ENCODE data around the gene LSM2. TPM values are rescaled to one million over a fixed set of nuclear protein-coding genes. Genes with fewer than 3 reads are reported as not detected.
"Not testable (repeated sequence)": the region's sequence is repeated elsewhere in the genome, so short reads cannot be mapped to it uniquely, and the experiment has no call there.

LSM2 gene
- polyA plus RNA-seq (2013, experiment 1 of 2) = 235 TPM
- polyA plus RNA-seq (2013, experiment 2 of 2) = 233 TPM

DNA sequence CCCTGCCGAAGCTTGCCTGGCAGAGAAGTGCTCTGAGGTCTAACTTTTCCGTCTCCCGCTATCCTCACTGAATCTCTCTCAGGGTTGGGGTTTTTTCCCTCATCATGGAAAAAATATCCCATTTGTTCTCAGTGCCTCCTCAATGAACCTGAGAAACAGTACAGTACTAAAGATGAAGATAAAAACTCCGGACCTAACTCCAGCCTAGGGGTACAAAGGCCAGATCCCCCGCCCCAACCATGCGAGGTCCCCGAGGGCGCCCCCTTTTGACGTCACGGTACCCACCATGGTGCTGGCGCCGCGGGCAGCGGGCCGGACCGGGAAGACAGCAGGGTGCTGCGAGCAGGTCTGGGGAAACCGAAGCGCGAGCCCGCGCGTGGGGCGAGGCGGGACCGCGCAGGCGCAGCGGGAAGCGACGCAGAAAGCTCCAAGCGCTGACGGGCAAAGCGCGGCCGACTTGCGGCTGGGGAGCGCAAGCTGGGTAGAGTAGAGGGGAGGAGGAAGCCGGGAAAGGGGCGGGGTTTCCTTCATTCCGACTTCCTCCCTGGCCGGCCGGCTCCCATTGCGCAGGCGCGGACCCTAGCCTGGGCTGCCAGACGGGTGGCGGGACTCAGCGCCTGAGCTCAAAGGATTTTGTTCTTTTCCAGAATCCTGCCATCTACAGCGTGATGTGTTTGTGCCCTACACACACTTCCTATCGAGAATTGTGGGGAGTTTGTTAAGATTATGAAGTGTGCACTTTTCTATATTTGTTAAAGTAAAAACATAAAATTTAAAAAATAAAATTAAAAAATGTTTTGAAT is at the start of gene LSM2:
Gene LSM2, minus strand, starts transcription at position 497 of the 803 bp plus-strand sequence. Its CDS starts 209 bp downstream, at position 288.
- H2BK5ac ChIP-seq (ENCODE audit: low read length) = no peak within 1 kb of the TSS
- H3K4ac ChIP-seq (ENCODE audit: low read length) = no peak within 1 kb of the TSS
- peaks cover 2% of the 10 kb centered on the region in 2 donors for H3K4me1 ChIP-seq (ENCODE audit: control insufficient read depth in 2 of 2, insufficient read depth in 1 of 2, low read depth in 1 of 2, low read length in 2 of 2)
- H3K4me3 ChIP-seq (ENCODE audit: low read length in 2 of 2) = peak within 1 kb of the TSS; percentile 76 to 100
- H3K14ac ChIP-seq (ENCODE audit: low read length) = peak within 1 kb of the TSS; percentile 39
- H3K9ac ChIP-seq (ENCODE audit: low read depth, low read length, poor library complexity) = peak within 1 kb of the TSS; percentile 98
- H4K91ac ChIP-seq (ENCODE audit: low read depth, low read length, poor library complexity) = no peak within 1 kb of the TSS
- H2BK12ac ChIP-seq (ENCODE audit: low read length) = no peak within 1 kb of the TSS
- DNase-seq (ENCODE audit: low spot score) = peak; percentile 98
- no peak within 1 kb of the TSS for H2BK15ac ChIP-seq (ENCODE audit: low read length)
- H2AK5ac ChIP-seq (ENCODE audit: low read depth, low read length) = no peak within 1 kb of the TSS
- H4K8ac ChIP-seq (ENCODE audit: low read depth, low read length) = no peak within 1 kb of the TSS
- H3K23ac ChIP-seq (ENCODE audit: low read depth, low read length, poor library complexity) = peak within 1 kb of the TSS; percentile 97
- H2AFZ ChIP-seq (ENCODE audit: low read length) = peak within 1 kb of the TSS; percentile 98
- H3K27me3 ChIP-seq (ENCODE audit: control insufficient read depth in 3 of 3, insufficient read depth in 3 of 3, low read depth in 1 of 3, low read length in 3 of 3) = no peaks in the 10 kb centered on the region
- peaks cover 3 to 32% of the 10 kb centered on the region in 2 donors for H3K36me3 ChIP-seq (replicated peaks in 1 of 2; ENCODE audit: control insufficient read depth in 2 of 2, insufficient read depth in 2 of 2, low read length in 2 of 2)
- no peaks in the 10 kb centered on the region for H3K9me3 ChIP-seq (replicated peaks in 1 of 2; ENCODE audit: control insufficient read depth in 2 of 2, insufficient read depth in 1 of 2, low read depth in 1 of 2, low read length in 2 of 2)
- H3K79me1 ChIP-seq (ENCODE audit: low read depth, low read length) = peaks cover 2% of the 10 kb centered on the region
- peak within 1 kb of the TSS; percentile 99 for H3K18ac ChIP-seq (ENCODE audit: low read length)
- no peak within 1 kb of the TSS for H2BK120ac ChIP-seq (ENCODE audit: low read depth, low read length)
- peak within 1 kb of the TSS; percentile 74 for H3K4me2 ChIP-seq (ENCODE audit: insufficient read depth, low read length, poor library complexity, severe bottlenecking)
- H3K27ac ChIP-seq (replicated peaks; ENCODE audit: low read length) = peak within 1 kb of the TSS; percentile 96
- no CpG with 5 or more reads among the region's 51 CpGs for WGBS, 2 donors (ENCODE audit: extremely low coverage in 2 of 2, insufficient read length in 2 of 2, insufficient replicate concordance in 1 of 2)

DNA sequence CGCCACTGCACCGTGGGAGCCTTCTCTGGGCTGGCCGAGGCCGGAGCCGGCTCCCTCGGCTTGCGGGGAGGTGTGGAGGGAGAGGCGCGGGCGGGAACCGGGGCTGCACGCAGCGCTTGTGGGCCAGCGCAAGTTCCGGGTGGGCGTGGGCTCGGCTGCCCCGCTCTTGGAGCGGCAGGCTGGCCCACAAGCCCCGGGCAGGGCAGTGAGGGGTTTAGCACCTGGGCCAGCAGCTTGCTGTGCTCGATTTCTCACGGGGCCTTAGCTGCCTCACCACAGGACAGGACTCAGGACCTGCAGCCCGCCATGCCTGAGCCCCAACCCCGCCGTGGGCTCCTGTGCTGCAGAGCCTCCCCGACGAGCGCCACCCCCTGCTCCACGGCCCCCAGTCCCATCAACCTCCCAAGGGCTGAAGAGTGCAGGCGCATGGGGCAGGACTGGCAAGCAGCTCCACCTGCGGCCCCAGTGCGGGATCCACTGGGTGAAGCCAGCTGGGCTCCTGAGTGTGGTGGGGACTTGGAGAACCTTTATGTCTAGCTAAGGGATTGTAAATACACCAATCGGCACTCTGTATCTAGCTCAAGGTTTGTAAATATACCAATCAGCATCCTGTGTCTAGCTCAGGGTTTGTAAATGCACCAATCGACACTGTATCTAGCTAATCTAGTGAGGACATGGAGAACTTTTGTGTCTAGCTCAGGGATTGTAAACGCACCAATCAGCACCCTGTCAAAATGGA is 45.4 kb upstream of the LSM2 start:
- not testable (repeated sequence) for H2AFZ ChIP-seq (ENCODE audit: low read length); H3K27ac ChIP-seq (replicated peaks; ENCODE audit: low read length); H4K8ac ChIP-seq (ENCODE audit: low read depth, low read length); H3K4me3 ChIP-seq (ENCODE audit: low read length in 2 of 2); H3K4me1 ChIP-seq (ENCODE audit: control insufficient read depth in 2 of 2, insufficient read depth in 1 of 2, low read depth in 1 of 2, low read length in 2 of 2); H2BK120ac ChIP-seq (ENCODE audit: low read depth, low read length); H3K9me3 ChIP-seq (replicated peaks in 1 of 2; ENCODE audit: control insufficient read depth in 2 of 2, insufficient read depth in 1 of 2, low read depth in 1 of 2, low read length in 2 of 2); H3K4me2 ChIP-seq (ENCODE audit: insufficient read depth, low read length, poor library complexity, severe bottlenecking); H3K27me3 ChIP-seq (ENCODE audit: control insufficient read depth in 3 of 3, insufficient read depth in 3 of 3, low read depth in 1 of 3, low read length in 3 of 3); H3K23ac ChIP-seq (ENCODE audit: low read depth, low read length, poor library complexity); H2AK5ac ChIP-seq (ENCODE audit: low read depth, low read length); H3K4ac ChIP-seq (ENCODE audit: low read length); H3K9ac ChIP-seq (ENCODE audit: low read depth, low read length, poor library complexity); H3K36me3 ChIP-seq (replicated peaks in 1 of 2; ENCODE audit: control insufficient read depth in 2 of 2, insufficient read depth in 2 of 2, low read length in 2 of 2); H3K14ac ChIP-seq (ENCODE audit: low read length); H2BK12ac ChIP-seq (ENCODE audit: low read length); H2BK5ac ChIP-seq (ENCODE audit: low read length); H2BK15ac ChIP-seq (ENCODE audit: low read length); DNase-seq (ENCODE audit: low spot score); H4K91ac ChIP-seq (ENCODE audit: low read depth, low read length, poor library complexity); H3K79me1 ChIP-seq (ENCODE audit: low read depth, low read length)
- WGBS, 2 donors (ENCODE audit: extremely low coverage in 2 of 2, insufficient read length in 2 of 2, insufficient replicate concordance in 1 of 2) = no CpG with 5 or more reads among the region's 35 CpGs
- H3K18ac ChIP-seq (ENCODE audit: low read length) = peak overlapping the region; percentile 48

DNA sequence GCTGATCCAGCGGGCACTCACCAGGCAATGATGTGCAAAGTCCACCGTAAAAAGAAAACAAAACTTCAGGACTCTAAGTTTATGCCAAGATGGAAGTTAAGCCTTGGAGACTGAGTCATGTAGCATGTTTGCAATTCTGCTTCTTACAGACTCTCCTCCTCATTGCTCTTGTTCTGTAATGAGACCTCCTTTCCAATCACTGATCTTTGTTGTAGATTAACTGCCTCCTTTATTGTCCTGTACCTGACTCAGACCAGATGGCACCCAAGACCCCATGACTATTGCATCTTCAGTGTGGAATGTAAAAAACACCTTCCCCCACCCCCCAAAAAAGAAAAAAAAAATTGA is 44.7 kb upstream of the LSM2 start:
- Histone ChIP-seq H2BK15ac (ENCODE audit: low read length) (no peak overlapping the region), H4K8ac (ENCODE audit: low read depth, low read length) (no peak overlapping the region), H3K4me2 (ENCODE audit: insufficient read depth, low read length, poor library complexity, severe bottlenecking) (no peak overlapping the region), H2AFZ (ENCODE audit: low read length) (peak overlapping the region; percentile 5), H3K18ac (ENCODE audit: low read length) (no peak overlapping the region), H3K27me3 (ENCODE audit: control insufficient read depth in 3 of 3, insufficient read depth in 3 of 3, low read depth in 1 of 3, low read length in 3 of 3) (no peaks in the 10 kb centered on the region), H2AK5ac (ENCODE audit: low read depth, low read length) (no peak overlapping the region), H3K36me3 (replicated peaks in 1 of 2; ENCODE audit: control insufficient read depth in 2 of 2, insufficient read depth in 2 of 2, low read length in 2 of 2) (no peaks in the 10 kb centered on the region), H3K27ac (replicated peaks; ENCODE audit: low read length) (no peak overlapping the region), H3K14ac (ENCODE audit: low read length) (no peak overlapping the region), H3K9ac (ENCODE audit: low read depth, low read length, poor library complexity) (no peak overlapping the region), H3K4me1 (ENCODE audit: control insufficient read depth in 2 of 2, insufficient read depth in 1 of 2, low read depth in 1 of 2, low read length in 2 of 2) (no peaks in the 10 kb centered on the region), H3K4ac (ENCODE audit: low read length) (no peak overlapping the region), H3K23ac (ENCODE audit: low read depth, low read length, poor library complexity) (no peak overlapping the region), H2BK12ac (ENCODE audit: low read length) (no peak overlapping the region), H2BK5ac (ENCODE audit: low read length) (no peak overlapping the region), H2BK120ac (ENCODE audit: low read depth, low read length) (no peak overlapping the region), H3K79me1 (ENCODE audit: low read depth, low read length) (no peaks in the 10 kb centered on the region), H4K91ac (ENCODE audit: low read depth, low read length, poor library complexity) (no peak overlapping the region), H3K9me3 (replicated peaks in 1 of 2; ENCODE audit: control insufficient read depth in 2 of 2, insufficient read depth in 1 of 2, low read depth in 1 of 2, low read length in 2 of 2) (peaks cover 0 to 2% of the 10 kb centered on the region in 2 donors), H3K4me3 (ENCODE audit: low read length in 2 of 2) (no peak overlapping the region)
- no CpG with 5 or more reads among the region's 2 CpGs for WGBS, 2 donors (ENCODE audit: extremely low coverage in 2 of 2, insufficient read length in 2 of 2, insufficient replicate concordance in 1 of 2)
- no peak for DNase-seq (ENCODE audit: low spot score)
